Measurements from ENCODE around the gene TRIM10.

Gene TRIM10

DNA sequence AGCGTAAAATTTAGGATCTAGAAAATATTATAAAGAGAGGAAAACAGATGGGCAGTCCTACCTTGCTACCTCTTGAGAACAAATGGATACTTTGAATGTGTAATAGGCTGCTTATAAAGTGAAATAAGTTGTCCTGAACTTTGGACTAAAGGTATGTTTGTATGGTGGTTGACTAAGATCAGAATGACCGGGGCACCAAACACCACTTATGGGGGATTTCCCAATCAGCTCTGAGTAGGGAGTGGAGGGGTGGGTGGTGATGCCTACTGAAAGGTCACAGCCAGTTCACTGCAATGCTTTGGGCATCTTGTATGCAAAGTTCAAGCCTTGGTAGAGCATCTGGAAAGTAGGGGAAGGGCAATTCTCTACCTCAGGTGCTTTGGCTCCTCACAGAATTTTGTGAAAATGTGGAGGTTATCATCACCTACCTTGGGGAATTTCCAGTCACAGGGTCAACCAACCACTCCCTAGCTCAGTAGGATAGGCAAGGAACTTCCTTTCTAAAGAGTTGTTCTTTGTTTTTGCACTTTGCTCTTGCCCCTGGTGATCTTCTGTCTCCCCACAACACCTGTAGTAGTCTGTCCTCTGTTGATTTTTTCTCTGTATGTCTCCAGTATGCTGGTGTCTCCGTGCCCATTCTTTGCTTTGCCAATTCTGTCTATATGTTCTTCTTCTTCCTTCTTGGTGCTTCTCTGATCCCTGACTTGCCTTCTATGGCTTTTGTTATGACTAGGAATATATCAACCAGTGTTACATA lies 47.8 kb downstream of the TRIM10 start, which contains the start of gene TRIM31:
TRIM31 (minus strand) TSS at position 88 of the 757 bp plus-strand sequence. CDS start 285 bp downstream, outside the sequence.
- H3K27me3 Mint-ChIP-seq: peaks cover 56% of the 10 kb centered on the region

DNA sequence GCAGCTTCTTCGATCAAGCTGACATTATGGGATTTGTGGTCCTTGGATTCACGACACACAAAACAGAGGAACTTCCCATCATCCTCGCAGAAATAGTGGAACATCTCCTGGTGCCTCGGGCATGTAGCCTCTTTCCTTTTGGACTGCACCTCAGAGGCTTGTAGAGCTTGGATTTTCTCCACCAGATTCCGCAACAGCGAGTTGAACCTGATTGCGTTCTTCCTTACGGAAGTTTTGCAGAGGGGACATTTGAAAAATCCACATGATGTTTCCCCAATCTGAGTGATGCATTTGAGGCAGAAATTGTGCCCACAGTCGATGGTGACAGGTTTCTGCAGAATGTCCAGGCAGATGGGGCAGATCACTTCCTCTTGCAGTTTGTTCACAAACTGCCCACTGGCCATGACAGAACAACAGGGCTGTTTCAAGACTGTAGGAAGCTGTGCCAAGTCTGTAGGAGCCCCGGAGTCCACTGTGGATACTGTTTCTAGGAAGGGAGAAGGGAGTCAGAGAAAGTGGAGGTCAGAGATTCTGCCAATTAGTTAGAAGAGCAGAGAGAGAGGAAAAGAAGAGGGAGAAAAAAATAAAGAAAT lies 48.5 kb downstream of the TRIM10 start:
- H3K4me1 Mint-ChIP-seq (ENCODE audit: low read depth): peaks cover 28% of the 10 kb centered on the region
- no peaks in the 10 kb centered on the region for H3K9me3 Mint-ChIP-seq
- no peak overlapping the region for H3K4me3 Mint-ChIP-seq
- intact Hi-C loops (cut with micrococcal nuclease): no loop called here
- H3K27me3 Mint-ChIP-seq: peaks cover 62% of the 10 kb centered on the region
- no peak overlapping the region for H3K27ac Mint-ChIP-seq
- H3K36me3 Mint-ChIP-seq (ENCODE audit: low read depth): no peaks in the 10 kb centered on the region

More for the DNA sequence above, 47.8 kb downstream of the TRIM10 start, which contains the start of gene TRIM31:
- intact Hi-C loops (cut with micrococcal nuclease): no loop called here
- no peak within 1 kb of the TSS for H3K27ac Mint-ChIP-seq
- H3K4me1 Mint-ChIP-seq (ENCODE audit: low read depth): peaks cover 21% of the 10 kb centered on the region
- H3K36me3 Mint-ChIP-seq (ENCODE audit: low read depth): no peaks in the 10 kb centered on the region
- no peak within 1 kb of the TSS for H3K4me3 Mint-ChIP-seq
- H3K9me3 Mint-ChIP-seq: no peaks in the 10 kb centered on the region

GRCh38 chr6:30111266-30111856 lies 49.6 kb downstream of the TRIM10 start:
- no peaks in the 10 kb centered on the region for H3K9me3 Mint-ChIP-seq
- peaks cover 61% of the 10 kb centered on the region for H3K27me3 Mint-ChIP-seq
- no peak overlapping the region for H3K27ac Mint-ChIP-seq
- H3K4me3 Mint-ChIP-seq: no peak overlapping the region
- H3K4me1 Mint-ChIP-seq (ENCODE audit: low read depth): peaks cover 30% of the 10 kb centered on the region
- no peaks in the 10 kb centered on the region for H3K36me3 Mint-ChIP-seq (ENCODE audit: low read depth)
- intact Hi-C loops (cut with micrococcal nuclease): no loop called here

GRCh38 chr6:30104661-30105060 lies 56.4 kb downstream of the TRIM10 start:
- no peaks in the 10 kb centered on the region for H3K9me3 Mint-ChIP-seq
- H3K4me1 Mint-ChIP-seq (ENCODE audit: low read depth): peaks cover 56% of the 10 kb centered on the region
- peaks cover 64% of the 10 kb centered on the region for H3K27me3 Mint-ChIP-seq
- H3K27ac Mint-ChIP-seq: no peak overlapping the region
- no peak overlapping the region for H3K4me3 Mint-ChIP-seq
- intact Hi-C loops (cut with micrococcal nuclease): no loop called here
- no peaks in the 10 kb centered on the region for H3K36me3 Mint-ChIP-seq (ENCODE audit: low read depth)

- H3K9me3 Mint-ChIP-seq: no peaks in the 10 kb centered on the region
- no peak overlapping the region for H3K4me3 Mint-ChIP-seq
- H3K27ac Mint-ChIP-seq: no peak overlapping the region
- peaks cover 54% of the 10 kb centered on the region for H3K4me1 Mint-ChIP-seq (ENCODE audit: low read depth)
- H3K27me3 Mint-ChIP-seq: peaks cover 68% of the 10 kb centered on the region
- intact Hi-C loops (cut with micrococcal nuclease): loop anchor here (1.0 to 2.0 kb wide), 3 partner anchors 27 to 66 kb away; partner anchors contain the start of gene POLR1H
- no peaks in the 10 kb centered on the region for H3K36me3 Mint-ChIP-seq (ENCODE audit: low read depth)
Measured at GRCh38 chr6:30103872-30104179, 57.2 kb downstream of the TRIM10 start.

DNA sequence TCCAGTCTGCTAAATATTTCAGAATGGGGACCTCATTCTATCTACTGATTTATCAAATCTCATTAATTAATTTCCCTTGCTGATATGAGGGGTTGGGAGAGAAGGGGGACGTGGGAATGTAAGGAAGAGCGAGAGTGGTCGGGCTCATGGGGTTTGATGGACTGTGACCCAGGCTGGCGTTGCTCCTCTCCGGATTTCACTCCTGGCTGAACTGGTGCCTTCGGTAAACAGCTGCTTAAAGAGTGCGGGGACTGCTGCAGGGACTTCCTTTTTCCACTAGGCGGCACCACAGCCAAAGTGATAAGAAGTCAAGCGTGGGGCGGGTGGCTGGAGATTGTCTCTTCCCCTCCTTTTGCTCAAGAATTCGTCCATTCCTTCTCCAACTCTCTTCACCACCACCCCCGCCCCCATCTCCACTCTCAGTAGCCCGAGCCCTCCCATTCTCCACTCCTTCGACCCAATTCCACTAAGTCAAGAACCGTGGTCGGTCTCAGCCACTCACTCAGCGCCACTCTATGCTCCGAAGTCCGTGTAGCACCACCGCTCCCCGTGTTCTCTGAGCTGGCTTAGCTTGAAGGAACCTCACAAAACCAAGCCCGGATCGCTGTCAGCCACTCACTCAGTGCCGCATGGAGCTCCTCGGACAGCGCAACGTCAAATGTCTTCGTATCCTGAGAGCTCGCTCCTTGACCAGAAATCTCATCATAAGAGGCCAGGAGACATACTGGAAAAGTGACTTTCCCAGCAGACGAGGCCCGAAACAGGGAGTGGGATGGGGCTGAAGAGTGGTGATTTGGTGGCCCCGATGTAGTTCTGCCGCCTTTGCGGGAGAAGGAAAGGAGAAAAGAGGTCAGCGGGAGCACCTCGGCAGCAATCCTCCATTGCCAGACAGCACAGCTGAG lies 57.8 kb downstream of the TRIM10 start:
- intact Hi-C loops (cut with micrococcal nuclease): loop anchor here (1.0 to 2.0 kb wide), 3 partner anchors 28 to 67 kb away; partner anchors contain the start of gene POLR1H
- no peaks in the 10 kb centered on the region for H3K36me3 Mint-ChIP-seq (ENCODE audit: low read depth)
- peak overlapping the region; percentile 59 for H3K27ac Mint-ChIP-seq
- H3K9me3 Mint-ChIP-seq: no peaks in the 10 kb centered on the region
- peaks cover 68% of the 10 kb centered on the region for H3K27me3 Mint-ChIP-seq
- peaks cover 48% of the 10 kb centered on the region for H3K4me1 Mint-ChIP-seq (ENCODE audit: low read depth)
- peak overlapping the region; percentile 77 for H3K4me3 Mint-ChIP-seq

GRCh38 chr6:30102414-30102969 lies 58.5 kb downstream of the TRIM10 start:
- H3K9me3 Mint-ChIP-seq: no peaks in the 10 kb centered on the region
- peak overlapping the region; percentile 59 for H3K27ac Mint-ChIP-seq
- peaks cover 40% of the 10 kb centered on the region for H3K4me1 Mint-ChIP-seq (ENCODE audit: low read depth)
- intact Hi-C loops (cut with micrococcal nuclease): loop anchor here (2.0 kb wide), 1 partner anchor 42 kb away; the partner anchor contains the start of gene POLR1H
- H3K4me3 Mint-ChIP-seq: peak overlapping the region; percentile 73
- H3K27me3 Mint-ChIP-seq: peaks cover 69% of the 10 kb centered on the region
- H3K36me3 Mint-ChIP-seq (ENCODE audit: low read depth): no peaks in the 10 kb centered on the region
